ENCODE data around the gene SGSM2.
A peak's percentile ranks its signal among the peaks of the same experiment; 100 is the strongest.

Gene SGSM2

GRCh38 chr17:2397247-2398171 is 60.2 kb downstream of the SGSM2 start:
- peak overlapping the region; percentile 39 for H3K4me3 ChIP-seq (replicated peaks; ENCODE audit: low read depth, low read length)
- no peak for DNase-seq (ENCODE audit: extremely low read depth, low read depth)
- no peak for TF ChIP-seq CTCF (IDR thresholded peaks at IDR 0.05; ENCODE audit: low read depth, low read length, missing control alignments)

GRCh38 chr17:2398182-2398581 is 60.9 kb downstream of the SGSM2 start:
- TF ChIP-seq CTCF (IDR thresholded peaks at IDR 0.05; ENCODE audit: low read depth, low read length, missing control alignments), result no peak
- peak overlapping the region; percentile 98 for H3K4me3 ChIP-seq (replicated peaks; ENCODE audit: low read depth, low read length)
- no peak for DNase-seq (ENCODE audit: extremely low read depth, low read depth)

GRCh38 chr17:2398655-2399571 is 61.6 kb downstream of the SGSM2 start:
- peak overlapping the region; percentile 98 for H3K4me3 ChIP-seq (replicated peaks; ENCODE audit: low read depth, low read length)
- no peak for TF ChIP-seq CTCF (IDR thresholded peaks at IDR 0.05; ENCODE audit: low read depth, low read length, missing control alignments)
- no peak for DNase-seq (ENCODE audit: extremely low read depth, low read depth)

GRCh38 chr17:2399572-2400473 is 62.5 kb downstream of the SGSM2 start:
- H3K4me3 ChIP-seq (replicated peaks; ENCODE audit: low read depth, low read length), result peak overlapping the region; percentile 98
- no peak for DNase-seq (ENCODE audit: extremely low read depth, low read depth)
- no peak for TF ChIP-seq CTCF (IDR thresholded peaks at IDR 0.05; ENCODE audit: low read depth, low read length, missing control alignments)

- H3K4me3 ChIP-seq (replicated peaks; ENCODE audit: low read depth, low read length), result peak overlapping the region; percentile 98
- no peak for TF ChIP-seq CTCF (IDR thresholded peaks at IDR 0.05; ENCODE audit: low read depth, low read length, missing control alignments)
- DNase-seq (ENCODE audit: extremely low read depth, low read depth), result no peak
Observed at GRCh38 chr17:2400474-2400866, 63.2 kb downstream of the SGSM2 start.

- TF ChIP-seq CTCF (IDR thresholded peaks at IDR 0.05; ENCODE audit: low read depth, low read length, missing control alignments), result no peak
- DNase-seq (ENCODE audit: extremely low read depth, low read depth), result no peak
- peak within 1 kb of the TSS; percentile 98 for H3K4me3 ChIP-seq (replicated peaks; ENCODE audit: low read depth, low read length)
Observed at GRCh38 chr17:2400877-2401425, 63.6 kb downstream of the SGSM2 start, which contains the start of gene MNT. TSS of gene MNT (minus strand) at chr17:2401060. CDS start at chr17:2400712, 348 bp downstream.
